Amniotic stem cell (primary cell): ENCODE results near the gene SURF2.
"Not testable (repeated sequence)": the region's sequence is repeated elsewhere in the genome, so short reads cannot be mapped to it uniquely, and the experiment has no call there.

ENCODE experiments used
- DNase-seq: peaks from one replicate; lab custom pipeline; 2025; lab: John Stamatoyannopoulos, UW

SURF2 gene

GRCh38 chr9:133356391-133357091 lies at the start of gene SURF2, which contains the start of gene SURF1:
TSS of gene SURF2 (plus strand) at chr9:133356550. CDS start at chr9:133356593, 43 bp downstream.
TSS of gene SURF1 (minus strand) at chr9:133356487. CDS start at chr9:133356453, 34 bp downstream.
- peak; percentile 79 for DNase-seq

GRCh38 chr9:133307301-133307700 lies 49.0 kb upstream of the SURF2 start:
- no peak for DNase-seq

GRCh38 chr9:133309608-133310007 lies 46.7 kb upstream of the SURF2 start:
- no peak for DNase-seq

- no peak for DNase-seq
Observed at GRCh38 chr9:133315997-133316396, 40.4 kb upstream of the SURF2 start.

GRCh38 chr9:133317551-133317950 lies 38.8 kb upstream of the SURF2 start:
- DNase-seq, result not testable (repeated sequence)

- no peak for DNase-seq
Observed at GRCh38 chr9:133320421-133320881, 35.9 kb upstream of the SURF2 start.

- no peak for DNase-seq
Observed at GRCh38 chr9:133321411-133321935, 34.9 kb upstream of the SURF2 start.

- no peak for DNase-seq
Observed at GRCh38 chr9:133322701-133323100, 33.6 kb upstream of the SURF2 start.

- no peak for DNase-seq
Observed at GRCh38 chr9:133323211-133323610, 33.1 kb upstream of the SURF2 start.

GRCh38 chr9:133323991-133324703 lies 32.2 kb upstream of the SURF2 start:
- DNase-seq, result no peak

- not testable (repeated sequence) for DNase-seq
Observed at GRCh38 chr9:133327021-133327420, 29.3 kb upstream of the SURF2 start.

GRCh38 chr9:133327834-133328484 lies 28.4 kb upstream of the SURF2 start:
- no peak for DNase-seq

GRCh38 chr9:133329306-133330156 lies 26.8 kb upstream of the SURF2 start:
- not testable (repeated sequence) for DNase-seq

- no peak for DNase-seq
Observed at GRCh38 chr9:133331221-133331620, 25.1 kb upstream of the SURF2 start.

GRCh38 chr9:133331641-133332380 lies 24.5 kb upstream of the SURF2 start:
- no peak for DNase-seq

GRCh38 chr9:133332381-133332730 lies 24.0 kb upstream of the SURF2 start:
- DNase-seq, result no peak

- no peak for DNase-seq
Observed at GRCh38 chr9:133333011-133333410, 23.3 kb upstream of the SURF2 start.

- no peak for DNase-seq
Observed at GRCh38 chr9:133333566-133333965, 22.8 kb upstream of the SURF2 start.

- no peak for DNase-seq
Observed at GRCh38 chr9:133334161-133334560, 22.2 kb upstream of the SURF2 start.

- DNase-seq, result not testable (repeated sequence)
Observed at GRCh38 chr9:133334888-133335287, 21.5 kb upstream of the SURF2 start.
